ENCODE measurements around the gene NPRL2. TPM values are rescaled to one million over a fixed set of nuclear protein-coding genes. Genes with fewer than 3 reads are reported as not detected.

NPRL2 gene
- total and polyA plus RNA-seq, 9 of the 15 experiments (the other 6 are each of a cell fraction or from before 2014, with no cell fraction given), result 17.4 to 40.4 (median 24.4) TPM

GRCh38 chr3:50321336-50322114, 29.1 kb downstream of the NPRL2 start (continued):
- TF ChIP-seq NFATC3 (IDR thresholded peaks at IDR 0.05), result no peak
- no peak for TF ChIP-seq ZNF23 (CRISPR knock-in tag; IDR thresholded peaks at IDR 0.05)
- TF ChIP-seq ZKSCAN8 (CRISPR knock-in tag; IDR thresholded peaks at IDR 0.05), result no peak
- TF ChIP-seq L3MBTL2 (IDR thresholded peaks at IDR 0.05), result 0 out of 2 replicates have a peak, but pooled peaks have one; percentile 43
- TF ChIP-seq JUND (IDR thresholded peaks at IDR 0.05; ENCODE audit: borderline replicate concordance, low read depth, low read length), result peak; percentile 93
- TF ChIP-seq JUND (tag; IDR thresholded peaks at IDR 0.05; ENCODE audit: borderline replicate concordance, low read depth, low read length), result no peak
- TF ChIP-seq ARID1B (IDR thresholded peaks at IDR 0.05), result no peak; the same call in 1 of the 2 replicates
- no peak for TF ChIP-seq MTF1 (CRISPR knock-in tag; IDR thresholded peaks at IDR 0.05; ENCODE audit: borderline replicate concordance)
- peak; percentile 35 to 72 (median 53); a peak in 5 of 6 replicates for TF ChIP-seq CTCF (IDR thresholded peaks at IDR 0.05 in 2 of 3, conservative IDR thresholded peaks at IDR 0.05 in 1 of 3; ENCODE audit: insufficient read depth in 2 of 3, low read depth in 1 of 3, low read length in 3 of 3)
- TF ChIP-seq MBD2 (IDR thresholded peaks at IDR 0.05; ENCODE audit: borderline replicate concordance, low read depth), result peak; percentile 94
- no peak for TF ChIP-seq ZBTB9 (CRISPR knock-in tag; IDR thresholded peaks at IDR 0.05)
- no peak for TF ChIP-seq RBM39 (optimal IDR thresholded peaks at IDR 0.05; ENCODE audit: low read depth, low read length)
- TF ChIP-seq ASH1L (IDR thresholded peaks at IDR 0.05; ENCODE audit: borderline replicate concordance, low read depth, partially characterized antibody), result peak; percentile 85
- peak; percentile 11; the same call in 1 of the 2 replicates for TF ChIP-seq ZBTB7A (IDR thresholded peaks at IDR 0.05; ENCODE audit: borderline replicate concordance, control insufficient read depth, low read depth, low read length)
- TF ChIP-seq E2F4 (CRISPR knock-in tag; IDR thresholded peaks at IDR 0.05; ENCODE audit: low read depth), result no peak
- TF ChIP-seq ZNF778 (CRISPR knock-in tag; IDR thresholded peaks at IDR 0.05), result no peak
- TF ChIP-seq ZFP91 (CRISPR knock-in tag; IDR thresholded peaks at IDR 0.05), result peak; percentile 97
- TF ChIP-seq MAZ (CRISPR knock-in tag; conservative IDR thresholded peaks at IDR 0.05 in 1 of 2, IDR thresholded peaks at IDR 0.05 in 1 of 2), result peak; percentile 27 to 80; a peak in 3 of 4 replicates

All from K562 (cell line).